Measurements from ENCODE around the gene SLC35A4. TPM values are rescaled to one million over a fixed set of nuclear protein-coding genes. Genes with fewer than 3 reads are reported as not detected.
A peak's percentile ranks its signal among the peaks of the same experiment; 100 is the strongest.

Gene SLC35A4
- total and polyA plus RNA-seq, 4 donors, result 17.5 to 37.0 (median 26.6) TPM

DNA sequence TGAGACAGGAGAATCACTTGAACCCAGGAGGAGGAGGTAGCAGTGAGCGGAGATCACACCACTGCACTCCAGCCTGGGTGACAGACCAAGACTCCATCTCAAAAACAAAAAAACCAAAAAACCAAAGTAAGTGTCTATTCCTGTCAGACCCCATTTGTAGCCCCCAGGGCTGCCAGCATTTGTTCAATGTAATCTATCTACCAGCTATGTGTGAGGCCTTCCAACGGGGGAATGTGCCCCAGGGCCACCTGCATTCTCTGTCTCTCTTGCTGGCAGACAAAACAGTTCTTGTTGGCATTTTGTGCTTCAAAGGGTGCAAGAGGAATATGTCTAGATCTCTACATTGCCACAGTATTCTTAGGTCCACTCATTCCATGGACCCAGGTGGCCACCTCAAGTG lies 34.2 kb downstream of the SLC35A4 start:
- 76% methylated on average over 2 of the region's 2 CpGs for WGBS

More for the DNA sequence above, 34.2 kb downstream of the SLC35A4 start:
- H3K27me3 ChIP-seq (ENCODE audit: control insufficient read depth in 4 of 4, insufficient read depth in 4 of 4, low read length in 3 of 4), result no peaks in the 10 kb centered on the region
- H3K36me3 ChIP-seq (ENCODE audit: control insufficient read depth in 4 of 4, insufficient read depth in 3 of 4, low read depth in 1 of 4, low read length in 3 of 4), result no peaks in the 10 kb centered on the region
- H3K4me1 ChIP-seq (ENCODE audit: control insufficient read depth in 4 of 4, insufficient read depth in 4 of 4, low read length in 3 of 4), result peaks cover 23 to 40% (median 25%) of the 10 kb centered on the region in 4 donors
- H3K9ac ChIP-seq (ENCODE audit: low read depth in 1 of 2, low read length in 2 of 2), result peak overlapping the region in 1 of 2 donors; percentile 5
- DNase-seq (ENCODE audit: low spot score), result no peak
- no peak overlapping the region for H3K4me3 ChIP-seq (ENCODE audit: low read depth in 1 of 3, low read length in 3 of 3)
- H3K9me3 ChIP-seq (ENCODE audit: control insufficient read depth in 4 of 4, low read length in 3 of 4), result no peaks in the 10 kb centered on the region
- TF ChIP-seq NR2F2 (IDR thresholded peaks at IDR 0.05), result no peak
- no peak for TF ChIP-seq EGR1 (IDR thresholded peaks at IDR 0.05; ENCODE audit: low read depth in 2 of 2)
- TF ChIP-seq, protein P1, sequence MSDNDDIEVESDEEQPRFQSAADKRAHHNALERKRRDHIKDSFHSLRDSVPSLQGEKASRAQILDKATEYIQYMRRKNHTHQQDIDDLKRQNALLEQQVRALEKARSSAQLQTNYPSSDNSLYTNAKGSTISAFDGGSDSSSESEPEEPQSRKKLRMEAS (IDR thresholded peaks at IDR 0.05), result no peak
- no peak for TF ChIP-seq GABPA (IDR thresholded peaks at IDR 0.05 in 1 of 2, conservative IDR thresholded peaks at IDR 0.05 in 1 of 2)
- no peak for TF ChIP-seq ZBTB33 (IDR thresholded peaks at IDR 0.05)
- TF ChIP-seq, protein P2, sequence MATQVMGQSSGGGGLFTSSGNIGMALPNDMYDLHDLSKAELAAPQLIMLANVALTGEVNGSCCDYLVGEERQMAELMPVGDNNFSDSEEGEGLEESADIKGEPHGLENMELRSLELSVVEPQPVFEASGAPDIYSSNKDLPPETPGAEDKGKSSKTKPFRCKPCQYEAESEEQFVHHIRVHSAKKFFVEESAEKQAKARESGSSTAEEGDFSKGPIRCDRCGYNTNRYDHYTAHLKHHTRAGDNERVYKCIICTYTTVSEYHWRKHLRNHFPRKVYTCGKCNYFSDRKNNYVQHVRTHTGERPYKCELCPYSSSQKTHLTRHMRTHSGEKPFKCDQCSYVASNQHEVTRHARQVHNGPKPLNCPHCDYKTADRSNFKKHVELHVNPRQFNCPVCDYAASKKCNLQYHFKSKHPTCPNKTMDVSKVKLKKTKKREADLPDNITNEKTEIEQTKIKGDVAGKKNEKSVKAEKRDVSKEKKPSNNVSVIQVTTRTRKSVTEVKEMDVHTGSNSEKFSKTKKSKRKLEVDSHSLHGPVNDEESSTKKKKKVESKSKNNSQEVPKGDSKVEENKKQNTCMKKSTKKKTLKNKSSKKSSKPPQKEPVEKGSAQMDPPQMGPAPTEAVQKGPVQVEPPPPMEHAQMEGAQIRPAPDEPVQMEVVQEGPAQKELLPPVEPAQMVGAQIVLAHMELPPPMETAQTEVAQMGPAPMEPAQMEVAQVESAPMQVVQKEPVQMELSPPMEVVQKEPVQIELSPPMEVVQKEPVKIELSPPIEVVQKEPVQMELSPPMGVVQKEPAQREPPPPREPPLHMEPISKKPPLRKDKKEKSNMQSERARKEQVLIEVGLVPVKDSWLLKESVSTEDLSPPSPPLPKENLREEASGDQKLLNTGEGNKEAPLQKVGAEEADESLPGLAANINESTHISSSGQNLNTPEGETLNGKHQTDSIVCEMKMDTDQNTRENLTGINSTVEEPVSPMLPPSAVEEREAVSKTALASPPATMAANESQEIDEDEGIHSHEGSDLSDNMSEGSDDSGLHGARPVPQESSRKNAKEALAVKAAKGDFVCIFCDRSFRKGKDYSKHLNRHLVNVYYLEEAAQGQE (IDR thresholded peaks at IDR 0.05), result no peak
- no peak for TF ChIP-seq ATF3 (IDR thresholded peaks at IDR 0.05)
- TF ChIP-seq RXRA (IDR thresholded peaks at IDR 0.05), result no peak
- TF ChIP-seq, protein P3, sequence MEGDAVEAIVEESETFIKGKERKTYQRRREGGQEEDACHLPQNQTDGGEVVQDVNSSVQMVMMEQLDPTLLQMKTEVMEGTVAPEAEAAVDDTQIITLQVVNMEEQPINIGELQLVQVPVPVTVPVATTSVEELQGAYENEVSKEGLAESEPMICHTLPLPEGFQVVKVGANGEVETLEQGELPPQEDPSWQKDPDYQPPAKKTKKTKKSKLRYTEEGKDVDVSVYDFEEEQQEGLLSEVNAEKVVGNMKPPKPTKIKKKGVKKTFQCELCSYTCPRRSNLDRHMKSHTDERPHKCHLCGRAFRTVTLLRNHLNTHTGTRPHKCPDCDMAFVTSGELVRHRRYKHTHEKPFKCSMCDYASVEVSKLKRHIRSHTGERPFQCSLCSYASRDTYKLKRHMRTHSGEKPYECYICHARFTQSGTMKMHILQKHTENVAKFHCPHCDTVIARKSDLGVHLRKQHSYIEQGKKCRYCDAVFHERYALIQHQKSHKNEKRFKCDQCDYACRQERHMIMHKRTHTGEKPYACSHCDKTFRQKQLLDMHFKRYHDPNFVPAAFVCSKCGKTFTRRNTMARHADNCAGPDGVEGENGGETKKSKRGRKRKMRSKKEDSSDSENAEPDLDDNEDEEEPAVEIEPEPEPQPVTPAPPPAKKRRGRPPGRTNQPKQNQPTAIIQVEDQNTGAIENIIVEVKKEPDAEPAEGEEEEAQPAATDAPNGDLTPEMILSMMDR (IDR thresholded peaks at IDR 0.05; ENCODE audit: low read depth, low read length, missing input control), result no peak
- no peak for TF ChIP-seq TAF1 (conservative IDR thresholded peaks at IDR 0.05)
- TF ChIP-seq HNF4G (IDR thresholded peaks at IDR 0.05), result no peak
- no peak for TF ChIP-seq FOXA1 (IDR thresholded peaks at IDR 0.05)
- no peak for TF ChIP-seq YY1 (IDR thresholded peaks at IDR 0.05)
- no peak for TF ChIP-seq SP1 (IDR thresholded peaks at IDR 0.05)
- TF ChIP-seq JUND (IDR thresholded peaks at IDR 0.05), result no peak
- peak overlapping the region in 1 of 2 donors; percentile 10 for H3K27ac ChIP-seq (ENCODE audit: low read depth in 1 of 2, low read length in 2 of 2)
